DOHH2 (cell line): Measurements from ENCODE around the gene IMMP2L.

Experiments used
- H3F3A ChIP-seq: fragments of 200-600 bp; sonication (generic), shearing (Covaris generic); 2 replicates; pipeline ENCODE4 v1.6.0; 2016; ENCODE audit warnings: antibody characterized with exemption, mild to moderate bottlenecking; ENCODE audit not compliant: control insufficient read depth, insufficient read depth
- H3K27ac ChIP-seq: fragments of 200-600 bp; sonication (generic); 2 replicates; pipeline ENCODE4 v1.5.1; 2014; ENCODE audit warnings: low read depth, mild to moderate bottlenecking, low read length, moderate library complexity
- H3K27me3 ChIP-seq: fragments of 200-600 bp; sonication (generic); 2 replicates; pipeline ENCODE4 v1.6.1; 2014; ENCODE audit warnings: mild to moderate bottlenecking, low read length, mixed read lengths; ENCODE audit not compliant: control insufficient read depth
- H3K36me3 ChIP-seq: fragments of 200-600 bp; sonication (generic); 2 replicates; pipeline ENCODE4 v1.6.1; 2014; ENCODE audit warnings: mild to moderate bottlenecking, low read length, moderate library complexity, mixed read lengths; ENCODE audit not compliant: control insufficient read depth
- H3K4me1 ChIP-seq: fragments of 200-600 bp; sonication (generic); 2 replicates; pipeline ENCODE4 v1.6.1; 2014; ENCODE audit warnings: mild to moderate bottlenecking, low read length, mixed read lengths; ENCODE audit not compliant: control insufficient read depth
- H3K4me2 ChIP-seq: fragments of 200-600 bp; sonication (generic); 2 replicates; pipeline ENCODE4 v1.6.0; 2014; ENCODE audit warnings: mild to moderate bottlenecking, low read length, moderate library complexity
- H3K4me3 ChIP-seq: fragments of 200-600 bp; sonication (generic); 2 replicates; pipeline ENCODE4 v1.5.1; 2014; ENCODE audit warnings: mild to moderate bottlenecking, low read length, mixed read lengths
- H3K79me2 ChIP-seq: fragments of 200-600 bp; sonication (generic); 2 replicates; pipeline ENCODE4 v1.6.1; 2014; ENCODE audit warnings: mild to moderate bottlenecking, low read length, mixed read lengths; ENCODE audit not compliant: control insufficient read depth
- H3K9me2 ChIP-seq: fragments of 200-600 bp; sonication (generic); replicated peaks from 2 replicates; pipeline ENCODE4 v1.6.1; 2014; ENCODE audit warnings: mild to moderate bottlenecking, low read length, mixed read lengths; ENCODE audit not compliant: control insufficient read depth
- H3K9me3 ChIP-seq: fragments of 200-600 bp; sonication (generic); 2 replicates; pipeline ENCODE4 v1.6.1; 2014; ENCODE audit warnings: antibody characterized with exemption, low read length, mixed read lengths; ENCODE audit not compliant: control insufficient read depth, insufficient read depth
- H4K20me1 ChIP-seq: fragments of 200-600 bp; sonication (generic); 2 replicates; pipeline ENCODE4 v1.6.0; 2014; ENCODE audit warnings: low read depth, mild to moderate bottlenecking, antibody characterized with exemption, low read length, moderate library complexity; ENCODE audit not compliant: control insufficient read depth, insufficient read depth
- CTCF ChIP-seq: fragments of 200-600 bp; sonication (generic); IDR thresholded peaks from one replicate; pipeline ENCODE4 v1.5.1; 2014; ENCODE audit warnings: antibody characterized with exemption, mild to moderate bottlenecking, low read depth, low read length; ENCODE audit not compliant: poor library complexity, severe bottlenecking
- EZH2phosphoT487 ChIP-seq: fragments of 200-600 bp; sonication (generic); IDR thresholded peaks from 2 replicates; pipeline ENCODE4 v1.6.1; 2017; ENCODE audit warnings: borderline replicate concordance, mild to moderate bottlenecking, antibody characterized with exemption, low read length, moderate library complexity, mixed read lengths

IMMP2L gene

DNA sequence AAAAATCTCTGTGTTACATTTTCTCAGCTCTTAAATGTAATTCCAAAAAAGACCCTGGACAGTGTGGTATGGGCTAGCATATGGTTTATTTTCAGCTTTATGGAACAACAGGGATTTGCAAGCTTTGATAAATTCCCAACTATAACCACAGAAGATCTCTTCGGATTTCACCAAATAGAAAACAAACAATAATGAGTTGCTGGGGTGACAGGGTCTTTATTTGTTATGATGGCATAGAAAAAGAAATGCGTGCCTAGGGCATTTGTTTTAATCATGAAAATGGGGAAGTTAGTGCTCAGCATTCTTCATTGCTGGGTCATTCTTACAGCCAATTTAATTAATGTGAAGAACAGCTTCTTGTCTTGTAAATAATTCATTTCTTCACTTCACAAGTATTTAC lies 332.4 kb downstream of the IMMP2L start:
- H3K79me2 ChIP-seq: no peaks in the 10 kb centered on the region
- no peaks in the 10 kb centered on the region for H3K4me1 ChIP-seq
- H3K4me3 ChIP-seq: no peak overlapping the region
- H3F3A ChIP-seq: no peaks in the 10 kb centered on the region
- H4K20me1 ChIP-seq: no peaks in the 10 kb centered on the region
- H3K9me2 ChIP-seq: no peaks in the 10 kb centered on the region
- H3K9me3 ChIP-seq: no peaks in the 10 kb centered on the region
- no peaks in the 10 kb centered on the region for H3K27me3 ChIP-seq
- no peak for TF ChIP-seq CTCF
- TF ChIP-seq EZH2phosphoT487: no peak
- no peak overlapping the region for H3K4me2 ChIP-seq
- H3K27ac ChIP-seq: no peak overlapping the region
- H3K36me3 ChIP-seq: no peaks in the 10 kb centered on the region

DNA sequence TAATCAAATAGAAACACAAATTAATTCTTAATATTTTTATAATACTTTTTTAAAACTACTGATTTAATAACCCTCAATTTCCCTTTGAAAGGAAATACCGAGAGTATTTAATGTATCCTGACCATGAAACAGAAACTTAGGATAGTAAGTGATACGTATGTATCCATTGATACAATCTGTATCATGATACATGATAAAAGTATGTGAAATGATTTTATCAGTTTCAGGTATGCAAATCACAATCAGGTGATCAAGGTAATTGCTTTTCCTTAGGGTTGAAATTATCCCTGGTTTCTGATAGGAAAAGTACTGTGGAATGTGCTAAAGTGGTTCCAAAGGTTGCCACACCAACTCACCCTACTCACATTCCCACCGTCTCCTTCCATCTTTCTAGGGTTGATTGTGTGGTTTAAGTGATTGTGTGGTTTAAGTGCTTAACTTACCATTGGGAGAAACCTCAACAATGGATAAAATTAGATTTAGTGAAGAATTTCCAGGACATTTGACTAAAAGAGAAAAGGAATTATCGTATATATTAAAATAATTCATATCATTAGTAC lies 333.0 kb downstream of the IMMP2L start:
- Histone ChIP-seq H3K9me3 (no peaks in the 10 kb centered on the region), H3K4me2 (no peak overlapping the region)
- TF ChIP-seq CTCF: no peak
- no peak for TF ChIP-seq EZH2phosphoT487

DNA sequence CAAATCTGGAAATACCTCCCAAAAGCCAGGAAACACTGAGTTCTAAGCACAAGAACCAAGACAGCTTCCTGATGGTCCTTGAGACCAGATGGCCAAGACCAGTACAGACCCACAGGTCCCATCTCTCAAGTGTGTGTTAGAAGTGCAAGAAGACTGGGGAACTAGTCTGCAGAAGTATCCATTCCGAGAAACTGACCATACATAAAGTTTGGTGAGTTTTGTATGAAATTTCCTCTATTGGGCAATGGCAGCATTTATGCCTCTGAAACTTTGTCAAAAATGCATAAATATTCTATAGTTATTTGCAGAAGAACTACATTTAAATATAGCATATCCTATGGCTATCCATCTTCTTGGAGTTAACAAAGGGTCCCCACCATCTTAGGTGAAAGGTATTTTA lies 333.9 kb downstream of the IMMP2L start:
- Histone ChIP-seq H3K9me3 (no peaks in the 10 kb centered on the region), H3K4me2 (no peak overlapping the region), H3K9me2 (no peaks in the 10 kb centered on the region), H3K79me2 (no peaks in the 10 kb centered on the region), H3F3A (no peaks in the 10 kb centered on the region), H3K27me3 (no peaks in the 10 kb centered on the region), H3K27ac (no peak overlapping the region), H3K4me1 (no peaks in the 10 kb centered on the region), H4K20me1 (no peaks in the 10 kb centered on the region), H3K36me3 (no peaks in the 10 kb centered on the region), H3K4me3 (no peak overlapping the region)
- TF ChIP-seq EZH2phosphoT487 (no peak), CTCF (no peak)

More for the DNA sequence above, 333.0 kb downstream of the IMMP2L start:
- Histone ChIP-seq H3K9me2 (no peaks in the 10 kb centered on the region), H3K27ac (no peak overlapping the region), H3F3A (no peaks in the 10 kb centered on the region), H3K79me2 (no peaks in the 10 kb centered on the region), H3K36me3 (no peaks in the 10 kb centered on the region), H3K4me1 (no peaks in the 10 kb centered on the region), H3K27me3 (no peaks in the 10 kb centered on the region), H3K4me3 (no peak overlapping the region), H4K20me1 (no peaks in the 10 kb centered on the region)
